ENCODE measurements around the gene MOCS1.

The MOCS1 gene

DNA sequence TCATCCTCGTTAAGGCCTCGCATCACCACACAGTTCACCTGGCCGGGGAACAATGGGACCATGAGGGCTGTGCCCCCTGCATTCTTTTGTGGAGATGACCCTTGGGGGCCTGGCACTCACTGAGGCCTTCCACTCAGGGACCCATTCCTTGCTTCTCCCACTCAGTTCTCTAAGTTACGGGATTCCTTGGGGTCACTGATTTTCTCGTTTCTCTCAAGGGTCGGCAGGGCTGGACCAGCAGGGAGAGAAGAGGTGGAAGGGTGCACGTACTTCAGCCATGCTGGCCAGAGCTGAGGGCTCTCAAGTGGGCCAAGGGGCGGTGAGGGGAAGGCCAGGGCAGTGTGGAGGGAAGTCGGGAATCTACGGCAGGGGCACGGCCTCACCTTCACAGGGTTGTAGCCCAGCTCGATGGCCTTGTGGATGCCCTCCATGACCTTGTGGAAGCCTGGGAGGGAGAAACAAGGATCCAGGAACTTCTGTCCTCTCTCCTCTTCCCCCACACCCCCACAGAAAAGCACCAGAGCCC, 20.8 kb downstream of the MOCS1 start:
- Histone ChIP-seq H3K9me3 (ENCODE audit: control insufficient read depth, insufficient read depth, low read length) (no peaks in the 10 kb centered on the region), H3K27me3 (ENCODE audit: control insufficient read depth, insufficient read depth, low read length) (no peaks in the 10 kb centered on the region), H3K4me3 (ENCODE audit: low read depth, low read length) (no peak overlapping the region), H3K27ac (ENCODE audit: low read depth, low read length) (no peak overlapping the region), H3K9ac (ENCODE audit: low read depth, low read length) (no peak overlapping the region), H3K36me3 (ENCODE audit: control insufficient read depth, insufficient read depth, low read length) (peaks cover 24% of the 10 kb centered on the region), H3K4me1 (ENCODE audit: control insufficient read depth, insufficient read depth, low read length) (no peaks in the 10 kb centered on the region)

- Histone ChIP-seq H3K27me3 (ENCODE audit: control insufficient read depth, insufficient read depth, low read length) (no peaks in the 10 kb centered on the region), H3K9me3 (ENCODE audit: control insufficient read depth, insufficient read depth, low read length) (no peaks in the 10 kb centered on the region), H3K4me3 (ENCODE audit: low read depth, low read length) (no peak overlapping the region), H3K36me3 (ENCODE audit: control insufficient read depth, insufficient read depth, low read length) (peaks cover 26% of the 10 kb centered on the region), H3K9ac (ENCODE audit: low read depth, low read length) (no peak overlapping the region), H3K27ac (ENCODE audit: low read depth, low read length) (no peak overlapping the region), H3K4me1 (ENCODE audit: control insufficient read depth, insufficient read depth, low read length) (no peaks in the 10 kb centered on the region)
Measured at GRCh38 chr6:39912446-39912845, 21.8 kb downstream of the MOCS1 start.

DNA sequence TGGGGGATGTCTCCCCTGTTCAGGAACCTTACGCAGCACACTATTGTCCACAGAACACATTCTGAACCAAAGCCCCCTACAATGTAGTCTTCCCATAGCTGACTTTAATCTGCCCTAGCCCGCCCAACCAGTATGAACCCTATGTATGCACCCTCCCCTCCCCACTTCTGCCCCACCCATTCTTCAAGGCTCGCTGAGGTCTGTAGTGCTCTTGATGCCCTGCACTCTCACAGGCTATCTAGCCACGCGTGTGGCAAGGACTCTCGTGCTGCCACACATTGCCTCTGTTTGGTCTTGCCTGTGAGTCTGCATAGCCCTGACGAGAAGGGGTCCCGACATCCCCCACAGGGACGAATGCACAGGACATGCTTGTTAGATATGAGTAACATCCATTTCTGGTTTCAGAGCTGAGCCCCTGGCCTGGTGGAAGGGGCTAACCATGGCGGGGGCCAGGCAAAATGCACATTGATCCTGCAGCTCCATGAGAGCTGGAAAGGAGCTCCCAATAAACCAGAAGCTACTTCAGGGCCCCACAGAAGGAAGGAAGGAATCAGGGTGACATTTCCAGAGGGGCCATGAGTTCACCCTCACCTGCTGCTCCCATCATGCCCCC, 22.6 kb downstream of the MOCS1 start:
- peaks cover 29% of the 10 kb centered on the region for H3K36me3 ChIP-seq (ENCODE audit: control insufficient read depth, insufficient read depth, low read length)
- no peaks in the 10 kb centered on the region for H3K4me1 ChIP-seq (ENCODE audit: control insufficient read depth, insufficient read depth, low read length)
- no peak overlapping the region for H3K4me3 ChIP-seq (ENCODE audit: low read depth, low read length)
- H3K9ac ChIP-seq (ENCODE audit: low read depth, low read length): no peak overlapping the region
- no peak overlapping the region for H3K27ac ChIP-seq (ENCODE audit: low read depth, low read length)
- H3K9me3 ChIP-seq (ENCODE audit: control insufficient read depth, insufficient read depth, low read length): no peaks in the 10 kb centered on the region
- H3K27me3 ChIP-seq (ENCODE audit: control insufficient read depth, insufficient read depth, low read length): no peaks in the 10 kb centered on the region

GRCh38 chr6:39910744-39911143, 23.5 kb downstream of the MOCS1 start:
- H3K36me3 ChIP-seq (ENCODE audit: control insufficient read depth, insufficient read depth, low read length): peaks cover 38% of the 10 kb centered on the region

GRCh38 chr6:39910164-39910563, 24.1 kb downstream of the MOCS1 start:
- H3K9ac ChIP-seq (ENCODE audit: low read depth, low read length): no peak overlapping the region
- no peak overlapping the region for H3K27ac ChIP-seq (ENCODE audit: low read depth, low read length)
- no peaks in the 10 kb centered on the region for H3K27me3 ChIP-seq (ENCODE audit: control insufficient read depth, insufficient read depth, low read length)
- no peaks in the 10 kb centered on the region for H3K4me1 ChIP-seq (ENCODE audit: control insufficient read depth, insufficient read depth, low read length)
- no peaks in the 10 kb centered on the region for H3K9me3 ChIP-seq (ENCODE audit: control insufficient read depth, insufficient read depth, low read length)
- H3K36me3 ChIP-seq (ENCODE audit: control insufficient read depth, insufficient read depth, low read length): peaks cover 40% of the 10 kb centered on the region
- no peak overlapping the region for H3K4me3 ChIP-seq (ENCODE audit: low read depth, low read length)

More at GRCh38 chr6:39910744-39911143, 23.5 kb downstream of the MOCS1 start:
- Histone ChIP-seq H3K4me3 (ENCODE audit: low read depth, low read length) (no peak overlapping the region), H3K27ac (ENCODE audit: low read depth, low read length) (no peak overlapping the region), H3K9ac (ENCODE audit: low read depth, low read length) (no peak overlapping the region), H3K27me3 (ENCODE audit: control insufficient read depth, insufficient read depth, low read length) (no peaks in the 10 kb centered on the region), H3K9me3 (ENCODE audit: control insufficient read depth, insufficient read depth, low read length) (no peaks in the 10 kb centered on the region), H3K4me1 (ENCODE audit: control insufficient read depth, insufficient read depth, low read length) (no peaks in the 10 kb centered on the region)

GRCh38 chr6:39909701-39910100, 24.6 kb downstream of the MOCS1 start:
- Histone ChIP-seq H3K27ac (ENCODE audit: low read depth, low read length) (no peak overlapping the region), H3K4me3 (ENCODE audit: low read depth, low read length) (no peak overlapping the region), H3K36me3 (ENCODE audit: control insufficient read depth, insufficient read depth, low read length) (peaks cover 36% of the 10 kb centered on the region), H3K27me3 (ENCODE audit: control insufficient read depth, insufficient read depth, low read length) (no peaks in the 10 kb centered on the region), H3K9me3 (ENCODE audit: control insufficient read depth, insufficient read depth, low read length) (no peaks in the 10 kb centered on the region), H3K9ac (ENCODE audit: low read depth, low read length) (no peak overlapping the region), H3K4me1 (ENCODE audit: control insufficient read depth, insufficient read depth, low read length) (no peaks in the 10 kb centered on the region)

DNA sequence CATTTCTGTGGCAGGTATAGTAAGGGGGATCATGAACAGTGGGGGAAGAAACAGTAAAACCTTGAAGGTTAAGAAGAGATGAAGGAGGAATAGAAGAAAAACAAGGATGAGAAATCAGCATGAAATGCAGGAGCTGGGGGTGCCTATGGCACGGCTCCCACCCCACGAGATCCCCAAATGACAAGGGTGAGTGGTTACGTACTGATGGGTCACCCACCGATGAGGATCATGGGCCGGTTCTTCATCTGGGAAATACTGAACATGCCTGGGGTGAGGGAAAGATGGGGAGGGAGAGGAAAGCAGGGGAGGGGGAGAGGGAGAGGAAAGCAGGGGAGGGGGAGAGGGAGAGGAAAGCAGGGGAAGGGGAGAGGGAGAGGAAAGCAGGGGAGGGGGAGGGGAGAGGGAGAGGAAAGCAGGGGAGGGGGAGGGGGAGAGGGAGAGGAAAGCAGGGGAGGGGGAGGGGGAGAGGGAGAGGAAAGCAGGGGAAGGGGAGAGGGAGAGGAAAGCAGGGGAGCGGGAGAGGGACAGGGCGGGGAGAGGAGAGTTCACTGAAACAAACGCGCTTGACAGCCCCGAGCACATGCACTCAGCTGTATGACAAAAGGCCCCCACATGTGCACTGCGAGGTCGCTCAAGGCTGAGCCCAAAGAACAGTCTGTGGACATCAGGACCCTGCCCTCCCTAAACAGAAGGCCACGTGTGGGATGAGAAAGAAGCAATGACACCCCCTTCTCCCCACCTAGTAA, 25.3 kb downstream of the MOCS1 start:
- no peak overlapping the region for H3K9ac ChIP-seq (ENCODE audit: low read depth, low read length)
- H3K36me3 ChIP-seq (ENCODE audit: control insufficient read depth, insufficient read depth, low read length): peaks cover 35% of the 10 kb centered on the region
- H3K4me1 ChIP-seq (ENCODE audit: control insufficient read depth, insufficient read depth, low read length): no peaks in the 10 kb centered on the region
- no peaks in the 10 kb centered on the region for H3K27me3 ChIP-seq (ENCODE audit: control insufficient read depth, insufficient read depth, low read length)
- H3K4me3 ChIP-seq (ENCODE audit: low read depth, low read length): no peak overlapping the region
- H3K9me3 ChIP-seq (ENCODE audit: control insufficient read depth, insufficient read depth, low read length): no peaks in the 10 kb centered on the region
- no peak overlapping the region for H3K27ac ChIP-seq (ENCODE audit: low read depth, low read length)

- H3K4me3 ChIP-seq (ENCODE audit: low read depth, low read length): no peak overlapping the region
- no peak overlapping the region for H3K9ac ChIP-seq (ENCODE audit: low read depth, low read length)
- H3K27me3 ChIP-seq (ENCODE audit: control insufficient read depth, insufficient read depth, low read length): no peaks in the 10 kb centered on the region
- H3K27ac ChIP-seq (ENCODE audit: low read depth, low read length): no peak overlapping the region
- H3K9me3 ChIP-seq (ENCODE audit: control insufficient read depth, insufficient read depth, low read length): no peaks in the 10 kb centered on the region
- no peaks in the 10 kb centered on the region for H3K4me1 ChIP-seq (ENCODE audit: control insufficient read depth, insufficient read depth, low read length)
- peaks cover 31% of the 10 kb centered on the region for H3K36me3 ChIP-seq (ENCODE audit: control insufficient read depth, insufficient read depth, low read length)
Measured at GRCh38 chr6:39907871-39908575, 26.2 kb downstream of the MOCS1 start.

GRCh38 chr6:39906318-39906761, 27.9 kb downstream of the MOCS1 start:
- no peaks in the 10 kb centered on the region for H3K4me1 ChIP-seq (ENCODE audit: control insufficient read depth, insufficient read depth, low read length)
- no peaks in the 10 kb centered on the region for H3K9me3 ChIP-seq (ENCODE audit: control insufficient read depth, insufficient read depth, low read length)
- H3K36me3 ChIP-seq (ENCODE audit: control insufficient read depth, insufficient read depth, low read length): peaks cover 22% of the 10 kb centered on the region
- H3K9ac ChIP-seq (ENCODE audit: low read depth, low read length): no peak overlapping the region
- H3K27ac ChIP-seq (ENCODE audit: low read depth, low read length): no peak overlapping the region
- no peak overlapping the region for H3K4me3 ChIP-seq (ENCODE audit: low read depth, low read length)
- H3K27me3 ChIP-seq (ENCODE audit: control insufficient read depth, insufficient read depth, low read length): no peaks in the 10 kb centered on the region

DNA sequence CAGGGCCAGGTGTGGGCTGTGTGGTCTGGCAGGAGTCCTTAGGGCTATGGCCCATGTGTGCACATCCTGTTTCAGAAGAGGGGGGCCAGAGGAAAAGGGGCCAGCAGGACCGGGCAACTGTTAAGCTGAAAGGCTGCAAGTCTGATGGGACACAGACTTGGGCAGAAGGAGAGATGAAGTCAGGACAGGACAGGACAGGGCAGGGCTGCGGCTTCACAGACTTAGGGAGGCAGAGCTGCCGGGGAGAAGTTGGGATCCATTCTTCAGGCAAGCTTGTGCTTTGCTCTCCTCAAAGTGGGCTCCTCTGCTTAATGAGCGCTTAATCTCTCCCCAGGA, 28.7 kb downstream of the MOCS1 start:
- H3K27me3 ChIP-seq (ENCODE audit: control insufficient read depth, insufficient read depth, low read length): no peaks in the 10 kb centered on the region
- H3K9ac ChIP-seq (ENCODE audit: low read depth, low read length): no peak overlapping the region
- no peak overlapping the region for H3K27ac ChIP-seq (ENCODE audit: low read depth, low read length)
- no peaks in the 10 kb centered on the region for H3K4me1 ChIP-seq (ENCODE audit: control insufficient read depth, insufficient read depth, low read length)
- no peak overlapping the region for H3K4me3 ChIP-seq (ENCODE audit: low read depth, low read length)
- no peaks in the 10 kb centered on the region for H3K9me3 ChIP-seq (ENCODE audit: control insufficient read depth, insufficient read depth, low read length)
- H3K36me3 ChIP-seq (ENCODE audit: control insufficient read depth, insufficient read depth, low read length): peaks cover 22% of the 10 kb centered on the region

Measured in HUES48 (cell line).